WTC11 (cell line): ENCODE data around the gene SSNA1. TPM values are rescaled to one million over a fixed set of nuclear protein-coding genes. Genes with fewer than 3 reads are reported as not detected.

Experiments
- ATAC-seq: fragments of 200-7000 bp; cut with Tn5 transposase; 2 replicates; pipeline ENCODE4 v1.10.0; 2021; ENCODE audit warnings: mild to moderate bottlenecking, moderate library complexity
- CTCF ChIA-PET: fragments of 300-600 bp; sonication (Branson Sonifier 250); formaldehyde crosslinking; loops from one replicate; lab custom pipeline; 2021; ENCODE audit warnings: antibody characterized with exemption; lab: Charles Lee
- POLR2A ChIA-PET: fragments of 350-600 bp; sonication (Branson Sonifier 250); formaldehyde crosslinking; loops from one replicate; lab custom pipeline; 2021; ENCODE audit warnings: antibody characterized with exemption; lab: Charles Lee
- DNase-seq: peaks from one replicate; pipeline ENCODE4 v3.0.0; 2021; ENCODE audit warnings: low spot score
- H3K27ac Mint-ChIP-seq: 2 replicates; pipeline ENCODE4 v1.8.0; 2021; ENCODE audit warnings: mixed read lengths
- H3K27me3 Mint-ChIP-seq: 2 replicates; pipeline ENCODE4 v1.8.0; 2021; ENCODE audit warnings: low read depth, mild to moderate bottlenecking, moderate library complexity, mixed read lengths
- H3K36me3 Mint-ChIP-seq: 2 replicates; pipeline ENCODE4 v1.8.0; 2021; ENCODE audit warnings: mixed read lengths
- H3K4me1 Mint-ChIP-seq: 2 replicates; pipeline ENCODE4 v1.8.0; 2022; ENCODE audit warnings: mixed read lengths
- H3K4me3 Mint-ChIP-seq: 2 replicates; pipeline ENCODE4 v1.8.0; 2021; ENCODE audit warnings: mild to moderate bottlenecking, moderate library complexity, mixed read lengths
- H3K9me3 Mint-ChIP-seq: 2 replicates; pipeline ENCODE4 v1.8.0; 2021; ENCODE audit warnings: mixed read lengths
- AR ChIP-seq: fragments of 250-450 bp; sonication (Bioruptor Pico); IDR thresholded peaks from 2 replicates; pipeline ENCODE4 v1.9.0; 2021; ENCODE audit warnings: mild to moderate bottlenecking
- CREM ChIP-seq: sonication (generic); formaldehyde crosslinking; IDR thresholded peaks from 2 replicates; pipeline ENCODE4 v1.8.1; 2022; ENCODE audit warnings: mild to moderate bottlenecking, missing genetic modification reagents, moderate library complexity
- EMX1 ChIP-seq: fragments of 250-450 bp; sonication (Bioruptor Pico); IDR thresholded peaks from 2 replicates; pipeline ENCODE4 v1.8.0; 2021; ENCODE audit warnings: mild to moderate bottlenecking
- HMGXB4 ChIP-seq: sonication (generic); formaldehyde crosslinking; IDR thresholded peaks from 2 replicates; pipeline ENCODE4 v1.8.1; 2023; ENCODE audit warnings: mild to moderate bottlenecking, moderate library complexity, missing genetic modification reagents
- NFATC4 ChIP-seq: fragments of 250-450 bp; sonication (Bioruptor Pico); IDR thresholded peaks from 2 replicates; pipeline ENCODE4 v1.9.0; 2021; ENCODE audit warnings: mild to moderate bottlenecking
- NR2C2 ChIP-seq: sonication (generic); formaldehyde crosslinking; IDR thresholded peaks from 2 replicates; pipeline ENCODE4 v1.8.0; 2022; ENCODE audit warnings: mild to moderate bottlenecking, missing genetic modification reagents
- OVOL2 ChIP-seq: fragments of 250-450 bp; sonication (Bioruptor Pico); IDR thresholded peaks from 2 replicates; pipeline ENCODE4 v1.9.0; 2021; ENCODE audit warnings: mild to moderate bottlenecking, borderline replicate concordance
- PRRX2 ChIP-seq: fragments of 250-450 bp; sonication (Bioruptor Pico); IDR thresholded peaks from 2 replicates; pipeline ENCODE4 v1.8.0; 2021; ENCODE audit warnings: mild to moderate bottlenecking
- TEAD4 ChIP-seq: sonication (generic); formaldehyde crosslinking; IDR thresholded peaks from 2 replicates; pipeline ENCODE4 v1.8.0; 2022; ENCODE audit warnings: mild to moderate bottlenecking, missing genetic modification reagents
- ZNF121 ChIP-seq: sonication (generic); formaldehyde crosslinking; IDR thresholded peaks from 2 replicates; pipeline ENCODE4 v1.8.0; 2023; ENCODE audit warnings: missing genetic modification reagents
- ZNF138 ChIP-seq: sonication (generic); formaldehyde crosslinking; conservative IDR thresholded peaks from 2 replicates; pipeline ENCODE4 v1.8.1; 2022; ENCODE audit warnings: mild to moderate bottlenecking, moderate library complexity, missing genetic modification reagents
- ZNF219 ChIP-seq: sonication (generic); formaldehyde crosslinking; IDR thresholded peaks from 2 replicates; pipeline ENCODE4 v1.8.0; 2023; ENCODE audit warnings: missing genetic modification reagents, mild to moderate bottlenecking, borderline replicate concordance
- ZNF232 ChIP-seq: sonication (generic); formaldehyde crosslinking; IDR thresholded peaks from 2 replicates; pipeline ENCODE4 v1.8.0; 2022; ENCODE audit warnings: mild to moderate bottlenecking, missing genetic modification reagents
- ZNF317 ChIP-seq: sonication (generic); formaldehyde crosslinking; IDR thresholded peaks from 2 replicates; pipeline ENCODE4 v1.8.1; 2023; ENCODE audit warnings: low read depth, mild to moderate bottlenecking, moderate library complexity, missing genetic modification reagents, borderline replicate concordance
- ZNF423 ChIP-seq: fragments of 250-450 bp; sonication (Bioruptor Pico); IDR thresholded peaks from 2 replicates; pipeline ENCODE4 v2.1.2; 2022; ENCODE audit warnings: mild to moderate bottlenecking, moderate library complexity
- ZNF532 ChIP-seq: fragments of 250-450 bp; sonication (Bioruptor Pico); IDR thresholded peaks from 2 replicates; pipeline ENCODE4 v1.9.0; 2021; ENCODE audit warnings: mild to moderate bottlenecking, borderline replicate concordance
- total RNA-seq: library from RNA; stranded (reverse); gene quantifications from 3 replicates; pipeline ENCODE4 v1.2.3, GENCODE V29; 2021
- TF ChIP-seq, protein P1 (sequence below): sonication (generic); formaldehyde crosslinking; IDR thresholded peaks from 2 replicates; pipeline ENCODE4 v1.8.0; 2022; ENCODE audit warnings: mild to moderate bottlenecking, missing genetic modification reagents
- TF ChIP-seq, protein P2 (sequence below): sonication (generic); formaldehyde crosslinking; IDR thresholded peaks from 2 replicates; pipeline ENCODE4 v1.8.1; 2023; ENCODE audit warnings: mild to moderate bottlenecking, missing genetic modification reagents, moderate library complexity
- TF ChIP-seq, protein P3 (sequence below): fragments of 250-450 bp; sonication (Bioruptor Pico); IDR thresholded peaks from 2 replicates; pipeline ENCODE4 v1.9.0; 2021; ENCODE audit warnings: moderate library complexity, mild to moderate bottlenecking, inconsistent platforms, borderline replicate concordance
- TF ChIP-seq, protein P4 (sequence below): sonication (generic); formaldehyde crosslinking; IDR thresholded peaks from 2 replicates; pipeline ENCODE4 v1.8.1; 2022; ENCODE audit warnings: low read depth, missing genetic modification reagents, borderline replicate concordance

Gene SSNA1
- total RNA-seq, 1 experiment from 2014 or later = 102 TPM

DNA sequence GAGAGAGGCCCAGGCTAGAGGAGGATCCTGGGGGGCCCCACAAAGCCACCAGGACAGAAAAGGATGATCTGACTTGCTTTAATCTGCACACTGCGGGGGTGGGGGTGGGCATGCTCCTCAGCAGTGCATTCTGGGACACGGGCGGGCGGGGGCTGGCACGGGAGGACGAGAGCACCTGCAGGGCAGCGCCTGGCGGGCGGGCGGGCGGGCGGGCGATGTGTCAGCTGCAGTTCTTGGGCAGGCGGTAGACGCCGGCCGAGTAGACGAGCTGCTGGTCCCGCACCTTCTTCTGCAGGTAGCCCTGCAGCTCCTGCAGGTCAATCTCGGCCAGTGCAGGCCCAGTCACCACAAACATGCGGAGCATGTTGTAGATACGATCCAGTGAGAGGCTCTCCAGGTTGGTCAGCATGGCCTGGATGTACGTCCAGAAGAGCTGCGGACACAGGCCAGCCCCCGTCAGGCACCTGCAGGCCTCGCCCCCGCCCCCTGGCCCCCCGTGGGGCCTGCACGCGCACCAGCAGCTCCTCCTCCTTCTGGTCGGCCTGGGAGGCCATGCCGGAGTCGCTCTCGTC is 13.7 kb upstream of the SSNA1 start:
- H3K4me3 Mint-ChIP-seq = peak overlapping the region; percentile 42; the same call in 1 of the 2 replicates
- no peak overlapping the region for H3K27ac Mint-ChIP-seq
- ChIA-PET POLR2A (interaction anchor here (0.7 to 1.8 kb wide), 5 partner anchors 12 to 61 kb away, joined by 3 to 6 read pairs (median 3); no protein-coding TSS in a partner anchor), CTCF (interaction anchor here (0.5 to 3.6 kb wide), 33 partner anchors 13 to 248 kb away, joined by 3 to 40 read pairs (median 8); partner anchors contain the start of genes ABCA2, ANAPC2, CYSRT1 and EXD3)
- H3K4me1 Mint-ChIP-seq = peaks cover 6% of the 10 kb centered on the region
- H3K36me3 Mint-ChIP-seq = no peaks in the 10 kb centered on the region
- no peaks in the 10 kb centered on the region for H3K9me3 Mint-ChIP-seq
- ATAC-seq (peak; percentile 17), DNase-seq (peak; percentile 42)
- peaks cover 21% of the 10 kb centered on the region for H3K27me3 Mint-ChIP-seq
- TF ChIP-seq ZNF532 (CRISPR knock-in tag) = no peak
- TF ChIP-seq, protein P1, sequence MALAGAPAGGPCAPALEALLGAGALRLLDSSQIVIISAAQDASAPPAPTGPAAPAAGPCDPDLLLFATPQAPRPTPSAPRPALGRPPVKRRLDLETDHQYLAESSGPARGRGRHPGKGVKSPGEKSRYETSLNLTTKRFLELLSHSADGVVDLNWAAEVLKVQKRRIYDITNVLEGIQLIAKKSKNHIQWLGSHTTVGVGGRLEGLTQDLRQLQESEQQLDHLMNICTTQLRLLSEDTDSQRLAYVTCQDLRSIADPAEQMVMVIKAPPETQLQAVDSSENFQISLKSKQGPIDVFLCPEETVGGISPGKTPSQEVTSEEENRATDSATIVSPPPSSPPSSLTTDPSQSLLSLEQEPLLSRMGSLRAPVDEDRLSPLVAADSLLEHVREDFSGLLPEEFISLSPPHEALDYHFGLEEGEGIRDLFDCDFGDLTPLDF (CRISPR knock-in tag) = no peak
- no peak for TF ChIP-seq ZNF219

GRCh38 chr9:137175345-137175961 is 13.0 kb upstream of the SSNA1 start:
- CTCF ChIA-PET = interaction anchor here (0.5 to 3.6 kb wide), 37 partner anchors 8 to 247 kb away, joined by 3 to 40 read pairs (median 8); partner anchors contain the start of genes ABCA2, ANAPC2, CYSRT1 and EXD3
- peak; percentile 64 for DNase-seq
- no peaks in the 10 kb centered on the region for H3K9me3 Mint-ChIP-seq
- peak overlapping the region; percentile 42; the same call in 1 of the 2 replicates for H3K4me3 Mint-ChIP-seq
- ATAC-seq = peak; percentile 63
- peaks cover 2% of the 10 kb centered on the region for H3K4me1 Mint-ChIP-seq
- H3K27ac Mint-ChIP-seq = no peak overlapping the region
- H3K27me3 Mint-ChIP-seq = peaks cover 15% of the 10 kb centered on the region
- POLR2A ChIA-PET = interaction anchor here (1.0 to 1.8 kb wide), 4 partner anchors 13 to 62 kb away, joined by 3 to 6 read pairs (median 3); no protein-coding TSS in a partner anchor
- no peaks in the 10 kb centered on the region for H3K36me3 Mint-ChIP-seq
- TF ChIP-seq AR (CRISPR knock-in tag) (no peak), ZNF121 (peak; percentile 92), HMGXB4 (peak; percentile 72), TEAD4 (CRISPR knock-in tag) (no peak), ZNF423 (CRISPR knock-in tag) (no peak), NR2C2 (CRISPR knock-in tag) (no peak), ZNF232 (CRISPR knock-in tag) (no peak), ZNF138 (CRISPR knock-in tag) (0 out of 2 replicates have a peak, but pooled peaks have one; percentile 22), ZNF317 (CRISPR knock-in tag) (no peak), OVOL2 (CRISPR knock-in tag) (no peak), EMX1 (CRISPR knock-in tag) (0 out of 2 replicates have a peak, but pooled peaks have one; percentile 67), CREM (CRISPR knock-in tag) (no peak), PRRX2 (CRISPR knock-in tag) (no peak), NFATC4 (CRISPR knock-in tag) (no peak)
- TF ChIP-seq, protein P2, sequence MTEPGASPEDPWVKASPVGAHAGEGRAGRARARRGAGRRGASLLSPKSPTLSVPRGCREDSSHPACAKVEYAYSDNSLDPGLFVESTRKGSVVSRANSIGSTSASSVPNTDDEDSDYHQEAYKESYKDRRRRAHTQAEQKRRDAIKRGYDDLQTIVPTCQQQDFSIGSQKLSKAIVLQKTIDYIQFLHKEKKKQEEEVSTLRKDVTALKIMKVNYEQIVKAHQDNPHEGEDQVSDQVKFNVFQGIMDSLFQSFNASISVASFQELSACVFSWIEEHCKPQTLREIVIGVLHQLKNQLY (CRISPR knock-in tag) = no peak
- TF ChIP-seq, protein P3, sequence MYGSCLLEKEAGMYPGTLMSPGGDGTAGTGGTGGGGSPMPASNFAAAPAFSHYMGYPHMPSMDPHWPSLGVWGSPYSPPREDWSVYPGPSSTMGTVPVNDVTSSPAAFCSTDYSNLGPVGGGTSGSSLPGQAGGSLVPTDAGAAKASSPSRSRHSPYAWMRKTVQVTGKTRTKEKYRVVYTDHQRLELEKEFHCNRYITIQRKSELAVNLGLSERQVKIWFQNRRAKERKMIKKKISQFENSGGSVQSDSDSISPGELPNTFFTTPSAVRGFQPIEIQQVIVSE (CRISPR knock-in tag) = no peak
- TF ChIP-seq, protein P4, sequence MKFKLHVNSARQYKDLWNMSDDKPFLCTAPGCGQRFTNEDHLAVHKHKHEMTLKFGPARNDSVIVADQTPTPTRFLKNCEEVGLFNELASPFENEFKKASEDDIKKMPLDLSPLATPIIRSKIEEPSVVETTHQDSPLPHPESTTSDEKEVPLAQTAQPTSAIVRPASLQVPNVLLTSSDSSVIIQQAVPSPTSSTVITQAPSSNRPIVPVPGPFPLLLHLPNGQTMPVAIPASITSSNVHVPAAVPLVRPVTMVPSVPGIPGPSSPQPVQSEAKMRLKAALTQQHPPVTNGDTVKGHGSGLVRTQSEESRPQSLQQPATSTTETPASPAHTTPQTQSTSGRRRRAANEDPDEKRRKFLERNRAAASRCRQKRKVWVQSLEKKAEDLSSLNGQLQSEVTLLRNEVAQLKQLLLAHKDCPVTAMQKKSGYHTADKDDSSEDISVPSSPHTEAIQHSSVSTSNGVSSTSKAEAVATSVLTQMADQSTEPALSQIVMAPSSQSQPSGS (CRISPR knock-in tag) = no peak
